IMR-90 (cell line): ENCODE data around the gene OTOA. TPM values are rescaled to one million over a fixed set of nuclear protein-coding genes. Genes with fewer than 3 reads are reported as not detected.

ENCODE experiments used
- ATAC-seq: fragments of 200-7000 bp; cut with Tn5 transposase; 2 replicates; pipeline ENCODE4 v1.9.1; 2020; ENCODE audit warnings: low read depth, mild to moderate bottlenecking, moderate library complexity
- BruUV-seq: library from RNA; stranded (reverse); fragments of 400-500 nt; replicated peaks from 2 replicates; lab custom pipeline; 2021; lab: Mats Ljungman, UMichigan
- CTCF ChIA-PET: fragments of 300-600 bp; formaldehyde crosslinking; extraction: SDS; loops from one replicate; lab custom pipeline; 2021; ENCODE audit warnings: antibody characterized with exemption; lab: Yijun Ruan, JAX
- POLR2A ChIA-PET: fragments of 300-600 bp; sonication (Branson Sonifier 250); formaldehyde crosslinking; loops from one replicate; lab custom pipeline; 2022; ENCODE audit warnings: antibody characterized with exemption; ENCODE audit not compliant: unreplicated experiment; lab: Charles Lee
- DNase-seq: peaks from one replicate; pipeline ENCODE4 v3.0.0; 2013
- H2AFZ ChIP-seq: replicated peaks from 2 replicates; pipeline ENCODE3; 2013; ENCODE audit warnings: low read length, mild to moderate bottlenecking; ENCODE audit not compliant: poor library complexity
- H2AK5ac ChIP-seq: 2 replicates; pipeline ENCODE4 v1.6.1; 2013; ENCODE audit warnings: low read depth, low read length, inconsistent platforms
- H2AK9ac ChIP-seq: replicated peaks from 2 replicates; pipeline ENCODE3; 2013; ENCODE audit warnings: mild to moderate bottlenecking, low read depth, low read length, moderate library complexity; ENCODE audit not compliant: poor library complexity
- H2BK120ac ChIP-seq: 2 replicates; pipeline ENCODE4 v1.6.1; 2013; ENCODE audit warnings: low read depth, low read length, inconsistent platforms
- H2BK15ac ChIP-seq: 3 replicates; pipeline ENCODE4 v1.6.1; 2013; ENCODE audit warnings: low read depth, low read length, inconsistent platforms
- H2BK20ac ChIP-seq: 2 replicates; pipeline ENCODE4 v1.6.1; 2013; ENCODE audit warnings: low read depth, mild to moderate bottlenecking, inconsistent platforms, low read length, moderate library complexity
- H2BK5ac ChIP-seq: 2 replicates; pipeline ENCODE4 v1.6.1; 2013; ENCODE audit warnings: mild to moderate bottlenecking, low read depth, low read length, inconsistent platforms; ENCODE audit not compliant: poor library complexity, severe bottlenecking
- H3K14ac ChIP-seq: replicated peaks from 2 replicates; pipeline ENCODE4 v1.6.1; 2013; ENCODE audit warnings: low read depth, low read length, inconsistent platforms
- H3K18ac ChIP-seq: 2 replicates; pipeline ENCODE4 v1.6.1; 2013; ENCODE audit warnings: low read depth, low read length, control low read depth
- H3K23ac ChIP-seq: 2 replicates; pipeline ENCODE4 v1.6.1; 2013; ENCODE audit warnings: low read depth, low read length, inconsistent platforms
- H3K27ac ChIP-seq: 2 replicates; pipeline ENCODE4 v1.5.1; 2013; ENCODE audit warnings: mild to moderate bottlenecking, control low read depth, low read length; ENCODE audit not compliant: insufficient read depth
- H3K27me3 ChIP-seq: 2 replicates; pipeline ENCODE4 v1.6.1; 2013; ENCODE audit warnings: low read length; ENCODE audit not compliant: control insufficient read depth, insufficient read depth
- H3K36me3 ChIP-seq: 2 replicates; pipeline ENCODE4 v1.6.1; 2013; ENCODE audit warnings: low read length, mixed read lengths; ENCODE audit not compliant: control insufficient read depth, insufficient read depth
- H3K4ac ChIP-seq: 2 replicates; pipeline ENCODE4 v1.6.1; 2013; ENCODE audit warnings: low read depth, low read length, inconsistent platforms
- H3K4me1 ChIP-seq: 2 replicates; pipeline ENCODE4 v1.6.1; 2013; ENCODE audit warnings: low read length, mixed read lengths; ENCODE audit not compliant: control insufficient read depth, insufficient read depth
- H3K4me2 ChIP-seq: 2 replicates; pipeline ENCODE4 v1.6.1; 2013; ENCODE audit warnings: low read depth, mild to moderate bottlenecking, control low read depth, low read length, moderate library complexity
- H3K4me3 ChIP-seq: 2 replicates; pipeline ENCODE4 v1.5.1; 2013; ENCODE audit warnings: low read depth, mild to moderate bottlenecking, control low read depth, low read length, moderate library complexity; ENCODE audit not compliant: insufficient read depth
- H3K56ac ChIP-seq: 2 replicates; pipeline ENCODE4 v1.6.1; 2013; ENCODE audit warnings: low read length, inconsistent platforms; ENCODE audit not compliant: insufficient read depth; ENCODE audit errors: extremely low read depth
- H3K79me1 ChIP-seq, 2 experiments: 2 replicates each; pipeline ENCODE4 v1.6.1; 2013; ENCODE audit warnings: low read length in 2 of 2, inconsistent platforms in 1 of 2, low read depth in 1 of 2
- H3K9ac ChIP-seq: 2 replicates; pipeline ENCODE4 v1.6.1; 2013; ENCODE audit warnings: low read depth, low read length, control low read depth
- H3K9me1 ChIP-seq: 2 replicates; pipeline ENCODE4 v1.6.1; 2013; ENCODE audit warnings: low read length, inconsistent platforms; ENCODE audit not compliant: insufficient read depth
- H3K9me3 ChIP-seq: 2 replicates; pipeline ENCODE4 v1.6.1; 2013; ENCODE audit warnings: low read length; ENCODE audit not compliant: control insufficient read depth, insufficient read depth
- H4K20me1 ChIP-seq: 2 replicates; pipeline ENCODE4 v1.6.1; 2013; ENCODE audit warnings: low read length, inconsistent platforms; ENCODE audit not compliant: insufficient read depth
- H4K5ac ChIP-seq: 2 replicates; pipeline ENCODE4 v1.6.1; 2013; ENCODE audit warnings: mild to moderate bottlenecking, low read depth, low read length, control low read depth
- H4K8ac ChIP-seq, 2 experiments: 2 replicates each; pipeline ENCODE4 v1.6.1; 2013; ENCODE audit warnings: low read depth in 2 of 2, low read length in 2 of 2, control low read depth in 1 of 2, inconsistent platforms in 1 of 2
- H4K91ac ChIP-seq: 2 replicates; pipeline ENCODE4 v1.6.1; 2013; ENCODE audit warnings: low read depth, low read length, inconsistent platforms; ENCODE audit not compliant: insufficient read depth
- CTCF ChIP-seq: conservative IDR thresholded peaks from 2 replicates; pipeline ENCODE4 v1.5.1; 2012; ENCODE audit warnings: mild to moderate bottlenecking, low read depth, low read length, improper control_type of control experiment
- SMC3 ChIP-seq: fragments of 150-350 bp; IDR thresholded peaks from 2 replicates; pipeline ENCODE4 v1.6.1; 2016; ENCODE audit warnings: low read depth, mild to moderate bottlenecking, antibody characterized with exemption, low read length, moderate library complexity
- USF2 ChIP-seq: fragments of 150-350 bp; IDR thresholded peaks from 2 replicates; pipeline ENCODE4 v1.6.1; 2017; ENCODE audit warnings: mild to moderate bottlenecking, antibody characterized with exemption, low read length, low read depth
- WGBS, 2 experiments: methylation state at CpG; one replicate each; pipeline versions ENCODE4 v1.1.5 to v1.1.7; 2013; ENCODE audit warnings: missing lambda C conversion rate in 2 of 2; ENCODE audit not compliant: insufficient read length in 1 of 2; ENCODE audit errors: extremely low coverage in 2 of 2; 5-methylcytosine and 5-hydroxymethylcytosine counted together
- dilution Hi-C: fragments of 300-500 bp; cut with HindIII; formaldehyde crosslinking; loops from one replicate; pipeline ENCODE4 v1.14.3; 2018; ENCODE audit warnings: low sequenced_read_pairs; ENCODE audit not compliant: unreplicated experiment
- in situ Hi-C: fragments of 300-500 bp; cut with MboI; formaldehyde crosslinking; loops from 3 replicates; pipeline ENCODE4 v1.14.3; 2019; ENCODE audit warnings: low sequenced_read_pairs, inconsistent platforms, mixed read lengths
- intact Hi-C: fragments of 100-400 bp; cut with micrococcal nuclease; formaldehyde crosslinking; loops from 2 replicates; pipeline ENCODE4 v1.10.0; 2022
- polyA plus RNA-seq, 3 experiments: library from polyadenylated mRNA; depleted of rRNA; stranded (reverse); fragments of >200 nt; gene quantifications; 2 replicates each; pipeline ENCODE4 v1.2.3, GENCODE V29; 2012; ENCODE audit warnings: low replicate concordance in 1 of 3
- total RNA-seq: library from RNA; depleted of rRNA; stranded (reverse); fragments of >200 nt; gene quantifications from 2 replicates; pipeline ENCODE4 v1.2.3, GENCODE V29; 2012

OTOA gene
- total and polyA plus RNA-seq, 2 of the 4 experiments (the other 2 are of a cell fraction), result 0.02 TPM; not detected in 1

DNA sequence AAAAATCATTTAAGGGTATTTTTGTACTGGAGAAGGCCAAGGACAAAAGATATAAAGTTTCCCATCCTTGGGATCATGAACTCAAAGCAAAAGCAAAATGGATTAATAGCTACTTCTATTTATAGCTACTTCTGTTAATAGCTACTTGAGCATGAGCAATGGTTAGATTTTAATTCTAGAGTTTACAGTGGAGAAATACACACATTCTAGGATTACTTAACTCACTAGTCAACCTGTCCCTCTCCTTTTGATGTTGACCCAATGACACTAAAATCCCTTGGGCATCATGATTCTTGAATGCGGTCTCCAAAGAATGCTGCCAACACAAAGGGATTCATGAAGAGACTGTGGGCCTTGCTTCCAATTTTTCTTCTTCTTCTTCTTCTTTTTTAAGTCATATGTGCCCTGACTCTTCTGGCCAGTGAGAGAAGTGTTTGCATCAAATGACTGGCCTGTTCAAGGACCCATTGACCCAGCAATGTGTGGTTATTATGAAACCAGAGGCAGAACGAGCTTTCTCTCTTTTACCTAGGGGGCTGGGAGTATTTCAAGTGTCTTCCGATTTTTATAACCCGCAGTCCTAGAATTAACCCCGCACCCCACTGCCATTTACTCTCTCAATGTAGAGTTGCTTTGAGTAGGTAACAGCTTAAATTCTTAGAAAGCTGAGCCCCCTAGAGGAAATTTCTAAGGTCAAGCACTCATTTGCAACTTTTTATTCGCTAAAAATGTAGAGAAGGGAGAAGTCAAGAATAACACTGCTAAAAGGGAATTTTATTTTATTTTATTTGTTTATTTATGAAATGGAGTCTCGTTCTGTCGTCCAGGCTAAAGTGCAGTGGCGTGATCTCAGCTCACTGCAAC lies 34.6 kb downstream of the OTOA start (continued):
- no peak for TF ChIP-seq CTCF

GRCh38 chr16:21701271-21701670 lies 37.5 kb downstream of the OTOA start:
- no peak overlapping the region for H2BK15ac ChIP-seq
- H3K27ac ChIP-seq, result no peak overlapping the region
- no peaks in the 10 kb centered on the region for H3K4me1 ChIP-seq
- no peaks in the 10 kb centered on the region for H3K9me1 ChIP-seq
- H4K8ac ChIP-seq, result no peak overlapping the region
- no peak overlapping the region for H2AK5ac ChIP-seq
- H2BK5ac ChIP-seq, result no peak overlapping the region
- H2BK20ac ChIP-seq, result no peak overlapping the region
- H3K79me1 ChIP-seq, result no peaks in the 10 kb centered on the region
- dilution Hi-C loops (no loop called here), in situ Hi-C loops (loop anchor here (10.0 kb wide), 1 partner anchor 116 kb away; no protein-coding TSS in a partner anchor), intact Hi-C loops (no loop called here)
- H3K23ac ChIP-seq, result no peak overlapping the region
- H4K5ac ChIP-seq, result no peak overlapping the region
- no peaks in the 10 kb centered on the region for H3K9me3 ChIP-seq
- DNase-seq (no peak), ATAC-seq (no peak)
- CTCF ChIA-PET, result no interaction called here
- no peak overlapping the region for H3K56ac ChIP-seq
- H3K4ac ChIP-seq, result no peak overlapping the region
- no peaks in the 10 kb centered on the region for H4K20me1 ChIP-seq
- no peak overlapping the region for H3K18ac ChIP-seq
- TF ChIP-seq SMC3, result no peak
- no peak for TF ChIP-seq USF2
- H2AK9ac ChIP-seq, result no peak overlapping the region
- BruUV-seq, result no TSS peak
- H2BK120ac ChIP-seq, result no peak overlapping the region
- H3K36me3 ChIP-seq, result no peaks in the 10 kb centered on the region
- no peak overlapping the region for H3K4me2 ChIP-seq
- POLR2A ChIA-PET, result no interaction called here
- no peak overlapping the region for H3K4me3 ChIP-seq
- H3K9ac ChIP-seq, result no peak overlapping the region
- H3K27me3 ChIP-seq, result peaks cover 5% of the 10 kb centered on the region
- H4K91ac ChIP-seq, result no peak overlapping the region
- H2AFZ ChIP-seq, result no peak overlapping the region
- H3K14ac ChIP-seq, result no peak overlapping the region
- no CpG with 5 or more reads among the region's 2 CpGs for WGBS, 2 experiments
